HG03066 (cell line): ENCODE measurements around the gene TSPAN14.
"Not testable (repeated sequence)": the region's sequence is repeated elsewhere in the genome, so short reads cannot be mapped to it uniquely, and the experiment has no call there.

ENCODE experiments used
- ATAC-seq: cut with Tn5 transposase; IDR thresholded peaks from one replicate; pipeline ENCODE4 v1.9.1; 2021; ENCODE audit warnings: low read depth; ENCODE audit not compliant: unreplicated experiment

Gene TSPAN14

GRCh38 chr10:80539421-80540031, 85.4 kb downstream of the TSPAN14 start:
- ATAC-seq: no peak

- no peak for ATAC-seq
Observed at GRCh38 chr10:80540136-80540535, 86.0 kb downstream of the TSPAN14 start.

DNA sequence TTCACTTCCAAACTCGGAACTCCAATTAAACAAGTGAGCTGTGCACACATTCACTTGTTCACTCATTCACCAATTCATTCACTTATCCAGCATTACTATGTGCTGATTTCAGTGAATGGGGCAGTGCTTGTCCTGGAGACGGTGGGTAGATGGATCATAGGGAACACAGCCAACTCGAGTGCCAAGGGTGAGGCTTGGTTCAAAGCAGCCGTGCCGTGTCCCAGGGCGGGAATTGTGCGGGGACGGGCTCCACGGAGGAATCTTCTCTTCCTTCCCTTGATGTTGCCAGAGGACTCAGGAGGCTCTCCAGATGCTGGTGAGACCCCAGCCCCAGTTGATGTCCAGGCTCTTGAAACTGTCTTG, 86.5 kb downstream of the TSPAN14 start:
- no peak for ATAC-seq

DNA sequence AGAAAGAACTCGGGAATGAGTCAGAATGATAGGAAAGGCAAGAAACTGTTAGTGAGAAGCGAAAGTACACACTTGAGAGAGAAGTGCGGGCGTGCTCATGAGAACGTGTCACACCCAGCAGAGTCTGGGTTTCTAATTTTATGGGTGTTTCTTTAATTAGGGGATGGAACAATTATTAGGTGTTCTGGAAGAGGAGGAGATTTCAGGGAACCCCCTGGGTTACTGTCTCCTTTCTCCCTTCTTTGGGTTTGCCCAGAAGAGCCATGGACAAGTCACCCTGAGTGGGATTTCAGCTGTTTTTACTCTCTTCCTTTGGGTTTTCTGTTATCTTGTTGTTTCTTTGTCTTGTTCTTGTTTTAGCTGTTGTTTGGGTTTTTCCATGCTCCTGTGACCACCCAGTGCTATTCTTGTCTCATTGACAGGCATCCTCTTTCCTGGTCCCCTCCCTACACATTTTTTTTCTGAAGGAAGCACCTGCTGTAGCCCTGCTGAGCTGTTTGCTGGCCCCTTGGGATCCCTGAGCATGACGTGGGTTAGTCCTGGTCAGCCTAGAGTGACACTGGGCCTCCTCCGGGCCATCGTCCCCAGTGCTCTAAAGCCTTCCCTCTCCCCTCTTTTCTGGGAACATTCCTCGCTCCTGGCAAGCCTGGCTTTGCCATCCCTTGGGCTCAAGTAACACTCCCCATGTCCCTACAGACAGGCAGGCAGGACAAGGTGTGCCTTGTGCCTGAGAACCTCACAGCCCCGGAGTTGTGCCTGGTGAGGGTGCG, 87.1 kb downstream of the TSPAN14 start:
- ATAC-seq: peak; percentile 52

- ATAC-seq: no peak
Observed at GRCh38 chr10:80542053-80542452, 87.9 kb downstream of the TSPAN14 start.

GRCh38 chr10:80542652-80543318, 88.7 kb downstream of the TSPAN14 start:
- no peak for ATAC-seq

GRCh38 chr10:80543319-80543672, 89.2 kb downstream of the TSPAN14 start:
- not testable (repeated sequence) for ATAC-seq

DNA sequence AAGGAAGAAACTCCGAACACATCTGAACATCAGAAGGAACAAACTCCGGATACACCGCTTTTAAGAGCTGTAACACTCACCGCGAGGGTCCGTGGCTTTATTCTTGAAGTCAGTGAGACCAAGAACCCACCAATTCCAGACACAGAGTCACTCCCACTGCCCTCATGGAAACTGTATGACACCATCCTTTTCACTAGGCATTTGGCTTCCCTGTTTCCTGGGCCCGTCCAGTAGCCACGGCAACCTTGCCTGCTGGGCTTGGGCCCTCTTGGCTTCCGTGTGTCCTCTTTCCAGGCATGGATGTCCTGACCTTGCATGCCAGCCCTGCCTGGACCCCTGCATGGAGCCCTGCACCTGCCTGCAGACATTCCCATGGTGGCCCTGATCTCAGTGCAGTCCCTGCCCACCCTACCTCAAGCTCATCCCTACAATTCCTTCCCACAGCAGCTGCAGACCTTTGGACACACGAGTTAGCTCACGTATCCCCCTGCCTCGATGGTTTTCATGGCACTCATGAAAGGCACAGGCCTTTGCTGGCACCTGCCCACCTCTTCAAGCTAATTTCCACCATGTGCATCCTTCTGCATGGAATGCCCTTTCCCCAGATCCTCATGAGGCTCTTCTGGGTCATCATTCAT, 90.3 kb downstream of the TSPAN14 start:
- no peak for ATAC-seq

DNA sequence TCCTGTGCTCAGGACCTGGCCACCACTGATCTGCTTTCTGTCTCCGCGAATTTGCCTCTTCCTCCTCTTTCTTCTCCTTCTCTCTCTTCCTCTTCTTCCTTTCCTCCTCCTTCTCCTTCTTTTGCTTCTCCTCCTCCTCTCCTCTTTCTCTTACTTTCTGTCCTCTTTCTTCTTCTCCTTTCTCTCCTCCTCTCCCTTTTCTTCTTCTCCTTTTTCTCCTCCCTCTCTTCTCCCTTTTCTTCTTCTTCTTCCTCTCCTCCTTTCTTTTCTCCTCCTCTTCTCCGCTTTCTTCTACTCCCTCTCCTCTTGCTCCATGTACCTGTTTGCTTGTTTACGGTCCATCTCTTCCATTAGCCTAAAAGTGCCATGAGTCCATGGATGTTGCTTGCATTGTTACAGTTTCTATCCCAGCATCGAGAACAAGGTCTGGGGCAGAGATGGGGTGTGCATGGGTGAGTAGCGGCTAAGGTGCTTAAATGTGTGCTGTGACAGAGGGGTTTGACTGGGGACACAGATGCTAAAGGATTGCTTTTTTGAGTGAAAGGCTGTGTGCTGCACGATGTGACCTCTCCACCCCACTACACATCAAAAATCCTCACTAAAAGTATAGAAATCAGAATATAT, 91.3 kb downstream of the TSPAN14 start:
- ATAC-seq: no peak

GRCh38 chr10:80552151-80552646, 98.1 kb downstream of the TSPAN14 start:
- ATAC-seq: no peak

GRCh38 chr10:80553436-80553835, 99.3 kb downstream of the TSPAN14 start:
- ATAC-seq: no peak

DNA sequence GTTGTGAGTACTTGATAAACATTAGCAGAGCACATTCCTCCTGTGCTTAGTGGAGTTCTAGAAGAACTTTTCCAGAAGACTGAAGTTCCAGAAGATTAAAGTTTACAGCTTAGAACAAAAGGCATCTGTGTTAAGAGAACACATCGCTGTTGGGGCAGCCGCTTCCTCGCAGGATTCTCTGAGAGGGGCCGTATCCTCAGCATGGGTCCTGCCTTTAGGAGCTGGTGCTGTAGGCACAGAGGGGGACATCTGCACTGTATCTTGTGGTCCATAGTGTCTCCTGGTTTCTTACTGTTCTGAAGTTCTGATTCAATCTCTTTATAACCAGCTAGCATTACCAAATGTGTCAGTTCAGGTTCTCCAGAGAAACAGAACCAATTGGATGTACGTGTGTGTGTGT, 99.9 kb downstream of the TSPAN14 start:
- ATAC-seq: no peak

DNA sequence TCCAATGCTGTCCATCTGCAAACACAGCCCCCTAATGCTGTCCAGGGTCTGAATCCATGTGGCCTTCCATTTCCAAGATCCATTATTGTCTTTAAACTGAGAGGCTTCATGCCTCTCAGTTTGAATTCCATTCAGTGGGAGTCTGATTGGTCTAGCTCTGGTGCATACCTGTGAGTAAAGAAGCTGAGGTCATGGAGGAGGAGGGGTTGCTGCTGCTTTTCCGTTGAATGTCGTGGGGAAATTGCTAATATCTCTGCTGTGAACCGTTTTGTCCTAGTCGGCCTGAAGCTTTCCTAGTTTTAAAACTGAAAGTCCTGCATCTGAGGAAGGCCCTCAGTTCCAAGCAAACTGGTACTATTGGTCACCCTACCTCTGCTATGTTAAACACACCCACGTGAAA, 101.3 kb downstream of the TSPAN14 start:
- no peak for ATAC-seq

- no peak for ATAC-seq
Observed at GRCh38 chr10:80561950-80562349, 107.8 kb downstream of the TSPAN14 start.

DNA sequence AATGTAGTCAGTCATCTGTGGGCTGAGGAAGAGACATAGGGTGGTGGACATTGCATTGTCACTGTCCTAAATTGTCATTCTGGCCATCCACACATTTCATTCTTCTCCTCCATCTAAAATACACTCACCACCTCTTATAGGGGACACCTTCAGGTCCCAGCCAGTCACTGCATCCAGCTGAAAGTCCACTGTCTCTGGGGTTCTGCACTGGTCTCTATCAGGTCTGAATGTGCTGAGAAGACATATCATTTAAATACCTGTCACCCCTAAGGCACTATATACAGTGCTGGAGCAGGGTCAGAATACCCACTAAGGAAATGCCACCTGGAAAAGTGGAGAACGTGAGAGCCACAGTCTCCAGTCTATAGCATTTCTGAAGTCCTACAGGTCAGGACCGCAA, 113.2 kb downstream of the TSPAN14 start:
- ATAC-seq: no peak

GRCh38 chr10:80569131-80569895, 115.2 kb downstream of the TSPAN14 start:
- ATAC-seq: no peak

DNA sequence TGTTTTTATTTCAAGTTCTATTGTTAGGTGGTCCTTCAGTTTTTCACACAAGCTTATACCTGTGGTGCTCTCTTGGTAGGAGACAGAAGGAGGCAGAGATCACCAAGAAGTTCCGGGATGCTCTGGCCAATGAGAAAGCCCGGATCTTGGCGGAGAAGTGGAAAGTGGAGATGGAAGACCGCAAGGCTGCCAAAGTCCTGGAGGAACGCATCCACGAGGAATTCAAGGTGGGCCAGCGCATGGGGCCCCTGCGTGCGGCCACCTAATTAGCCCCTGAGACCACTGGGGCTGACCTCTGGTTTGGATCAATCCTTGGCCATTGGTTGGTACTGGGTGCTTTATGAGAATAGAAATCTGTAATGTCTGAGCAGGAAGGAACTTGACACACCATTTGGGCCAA, 117.2 kb downstream of the TSPAN14 start:
- ATAC-seq: no peak

GRCh38 chr10:80579181-80579763, 125.2 kb downstream of the TSPAN14 start:
- ATAC-seq: no peak

DNA sequence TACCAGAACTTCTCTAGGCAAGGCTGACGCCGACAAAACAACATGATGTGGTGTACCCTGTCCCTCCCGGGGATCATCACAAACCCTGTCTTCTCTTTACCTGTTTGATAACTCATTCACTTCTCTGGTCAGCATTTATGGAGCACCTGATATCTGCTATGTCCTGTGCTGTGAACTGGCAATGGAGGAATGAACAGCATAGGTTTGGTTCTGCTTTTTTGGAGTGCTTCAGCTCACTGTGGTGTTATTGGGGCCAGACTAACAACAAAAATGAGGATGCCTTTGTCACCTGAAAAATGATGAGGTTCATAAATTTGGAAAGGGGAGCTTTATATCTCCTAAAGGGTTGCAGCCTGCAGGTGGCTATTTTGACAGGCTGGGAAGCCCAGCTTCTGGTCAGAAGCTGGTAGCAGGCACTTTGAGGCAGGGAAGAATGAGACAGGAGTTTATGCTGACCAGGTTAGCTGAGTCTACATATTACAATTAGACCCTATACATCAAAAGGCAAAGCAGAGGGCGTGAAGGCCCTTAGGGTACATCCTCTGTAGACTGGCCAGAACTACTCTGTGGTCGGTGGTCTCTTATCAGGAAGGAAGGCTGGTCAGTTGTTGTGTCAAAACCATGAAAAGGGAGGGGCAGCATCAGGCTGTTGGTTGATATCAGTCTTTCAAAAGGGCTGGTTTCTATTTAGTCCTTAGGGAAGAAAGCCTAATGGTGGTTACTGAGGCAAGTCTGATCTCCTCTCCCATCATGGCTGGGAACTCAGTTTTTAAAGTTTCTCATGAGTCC, 125.9 kb downstream of the TSPAN14 start:
- ATAC-seq: no peak
